Osteocyte (in vitro differentiated cells): ENCODE data around the gene UGT8. TPM values are rescaled to one million over a fixed set of nuclear protein-coding genes. Genes with fewer than 3 reads are reported as not detected.
"Not testable (repeated sequence)": the region's sequence is repeated elsewhere in the genome, so short reads cannot be mapped to it uniquely, and the experiment has no call there.

Source experiments
- DNase-seq: peaks from one replicate; pipeline ENCODE4 v3.0.0; 2021; ENCODE audit warnings: mixed read lengths; ENCODE audit not compliant: unreplicated experiment; ENCODE audit errors: extremely low spot score
- H3K27ac Mint-ChIP-seq: one replicate; pipeline ENCODE4 v1.8.0; 2021; ENCODE audit warnings: mild to moderate bottlenecking, mixed read lengths; ENCODE audit not compliant: unreplicated experiment
- H3K27me3 Mint-ChIP-seq: one replicate; pipeline ENCODE4 v1.8.0; 2021; ENCODE audit warnings: mixed read lengths; ENCODE audit not compliant: unreplicated experiment
- H3K36me3 Mint-ChIP-seq: one replicate; pipeline ENCODE4 v1.8.0; 2021; ENCODE audit warnings: mixed read lengths; ENCODE audit not compliant: unreplicated experiment
- H3K4me1 Mint-ChIP-seq: one replicate; pipeline ENCODE4 v1.8.0; 2021; ENCODE audit warnings: mixed read lengths; ENCODE audit not compliant: unreplicated experiment
- H3K4me3 Mint-ChIP-seq: one replicate; pipeline ENCODE4 v1.8.0; 2021; ENCODE audit warnings: mild to moderate bottlenecking, moderate library complexity, mixed read lengths; ENCODE audit not compliant: unreplicated experiment
- H3K9me3 Mint-ChIP-seq: one replicate; pipeline ENCODE4 v1.8.0; 2021; ENCODE audit warnings: mixed read lengths; ENCODE audit not compliant: unreplicated experiment
- CTCF ChIP-seq: fragments of 200-600 bp; sonication (generic); IDR thresholded peaks from 2 replicates; pipeline ENCODE4 v1.5.0; 2021; ENCODE audit warnings: antibody characterized with exemption, mild to moderate bottlenecking, moderate library complexity
- total RNA-seq: library from RNA; stranded (reverse); gene quantifications from 2 replicates; pipeline ENCODE4 v1.2.1, GENCODE V29; 2021

The UGT8 gene
- total RNA-seq, 1 donor from 2014 or later, result not detected

GRCh38 chr4:114607056-114607455 is 8.4 kb downstream of the UGT8 start:
- H3K27ac Mint-ChIP-seq, result no peak overlapping the region
- no peaks in the 10 kb centered on the region for H3K9me3 Mint-ChIP-seq
- H3K36me3 Mint-ChIP-seq, result no peaks in the 10 kb centered on the region
- peaks cover 24% of the 10 kb centered on the region for H3K27me3 Mint-ChIP-seq
- no peak for DNase-seq
- no peak for TF ChIP-seq CTCF
- H3K4me1 Mint-ChIP-seq, result no peaks in the 10 kb centered on the region
- no peak overlapping the region for H3K4me3 Mint-ChIP-seq

- no peak overlapping the region for H3K4me3 Mint-ChIP-seq
- H3K4me1 Mint-ChIP-seq, result no peaks in the 10 kb centered on the region
- no peak for TF ChIP-seq CTCF
- H3K27ac Mint-ChIP-seq, result no peak overlapping the region
- no peaks in the 10 kb centered on the region for H3K9me3 Mint-ChIP-seq
- no peak for DNase-seq
- no peaks in the 10 kb centered on the region for H3K36me3 Mint-ChIP-seq
- peaks cover 62% of the 10 kb centered on the region for H3K27me3 Mint-ChIP-seq
Observed at GRCh38 chr4:114613560-114613959, 15.0 kb downstream of the UGT8 start.

GRCh38 chr4:114615435-114615834 is 16.8 kb downstream of the UGT8 start:
- Mint-ChIP-seq H3K27me3 (peaks cover 56% of the 10 kb centered on the region), H3K27ac (no peak overlapping the region), H3K36me3 (no peaks in the 10 kb centered on the region), H3K4me3 (no peak overlapping the region), H3K4me1 (no peaks in the 10 kb centered on the region), H3K9me3 (no peaks in the 10 kb centered on the region)
- DNase-seq, result no peak
- no peak for TF ChIP-seq CTCF

- H3K4me3 Mint-ChIP-seq, H3K9me3 Mint-ChIP-seq, H3K4me1 Mint-ChIP-seq, DNase-seq, H3K27ac Mint-ChIP-seq, H3K36me3 Mint-ChIP-seq: not testable (repeated sequence)
- peaks cover 59% of the 10 kb centered on the region for H3K27me3 Mint-ChIP-seq
Observed at GRCh38 chr4:114616036-114616435, 17.4 kb downstream of the UGT8 start.

GRCh38 chr4:114626196-114626595 is 27.6 kb downstream of the UGT8 start:
- no peak overlapping the region for H3K27ac Mint-ChIP-seq
- H3K4me3 Mint-ChIP-seq, result no peak overlapping the region
- TF ChIP-seq CTCF, result no peak
- peaks cover 26% of the 10 kb centered on the region for H3K27me3 Mint-ChIP-seq
- H3K9me3 Mint-ChIP-seq, result no peaks in the 10 kb centered on the region
- no peak for DNase-seq
- H3K36me3 Mint-ChIP-seq, result no peaks in the 10 kb centered on the region
- H3K4me1 Mint-ChIP-seq, result no peaks in the 10 kb centered on the region
